Stimulated activated CD4-positive, alpha-beta T cell treated with anti-CD3 and anti-CD28 coated beads, TNF-alpha, amount 100 ng/mL, for 4 hours (primary cell): Measurements from ENCODE around the gene MAP10.
"Not testable (repeated sequence)": the region's sequence is repeated elsewhere in the genome, so short reads cannot be mapped to it uniquely, and the experiment has no call there.

ENCODE experiments used
- DNase-seq, 3 experiments: peaks; one replicate each; pipeline ENCODE4 v3.0.0-alpha.2; 2020; ENCODE audit warnings: low read depth in 3 of 3

The MAP10 gene

GRCh38 chr1:232805269-232806185, at the start of gene MAP10:
MAP10 (plus strand) TSS chr1:232805416; CDS start chr1:232805450, 34 bp downstream.
- peak; percentile 43 to 56 (median 53) for DNase-seq

- no peak for DNase-seq
These were observed 40.6 kb upstream of the MAP10 start for GRCh38 chr1:232764458-232765251.

- DNase-seq, result no peak
These were observed 39.7 kb upstream of the MAP10 start for GRCh38 chr1:232765542-232765941.

- no peak for DNase-seq
These were observed 38.9 kb upstream of the MAP10 start for GRCh38 chr1:232766241-232766890.

- no peak for DNase-seq
These were observed 38.3 kb upstream of the MAP10 start for GRCh38 chr1:232766904-232767303.

GRCh38 chr1:232767305-232768074, 37.7 kb upstream of the MAP10 start:
- DNase-seq, result no peak

GRCh38 chr1:232768793-232769192, 36.4 kb upstream of the MAP10 start:
- no peak for DNase-seq

- DNase-seq, result no peak
These were observed 35.5 kb upstream of the MAP10 start for GRCh38 chr1:232769733-232770132.

- no peak for DNase-seq
These were observed 31.5 kb upstream of the MAP10 start for GRCh38 chr1:232773752-232774151.

GRCh38 chr1:232776526-232777106, 28.6 kb upstream of the MAP10 start:
- no peak for DNase-seq

GRCh38 chr1:232780354-232780753, 24.9 kb upstream of the MAP10 start:
- no peak for DNase-seq

GRCh38 chr1:232784794-232785193, 20.4 kb upstream of the MAP10 start:
- no peak for DNase-seq

GRCh38 chr1:232785630-232786029, 19.6 kb upstream of the MAP10 start:
- not testable (repeated sequence) for DNase-seq

GRCh38 chr1:232786845-232787455, 18.3 kb upstream of the MAP10 start:
- no peak for DNase-seq

GRCh38 chr1:232788235-232788872, 16.9 kb upstream of the MAP10 start:
- DNase-seq, result no peak

- DNase-seq, result no peak
These were observed 15.6 kb upstream of the MAP10 start for GRCh38 chr1:232789651-232790050.

- DNase-seq, result peak in 2 of 3 experiments; percentile 7 to 15
These were observed 12.3 kb upstream of the MAP10 start for GRCh38 chr1:232792949-232793348.

- DNase-seq, result no peak
These were observed 11.3 kb upstream of the MAP10 start for GRCh38 chr1:232793944-232794343.

GRCh38 chr1:232795497-232796053, 9.6 kb upstream of the MAP10 start:
- no peak for DNase-seq
